ENCODE measurements around the gene GSTM5.
"Not testable (repeated sequence)": the region's sequence is repeated elsewhere in the genome, so short reads cannot be mapped to it uniquely, and the experiment has no call there.

GSTM5 gene

DNA sequence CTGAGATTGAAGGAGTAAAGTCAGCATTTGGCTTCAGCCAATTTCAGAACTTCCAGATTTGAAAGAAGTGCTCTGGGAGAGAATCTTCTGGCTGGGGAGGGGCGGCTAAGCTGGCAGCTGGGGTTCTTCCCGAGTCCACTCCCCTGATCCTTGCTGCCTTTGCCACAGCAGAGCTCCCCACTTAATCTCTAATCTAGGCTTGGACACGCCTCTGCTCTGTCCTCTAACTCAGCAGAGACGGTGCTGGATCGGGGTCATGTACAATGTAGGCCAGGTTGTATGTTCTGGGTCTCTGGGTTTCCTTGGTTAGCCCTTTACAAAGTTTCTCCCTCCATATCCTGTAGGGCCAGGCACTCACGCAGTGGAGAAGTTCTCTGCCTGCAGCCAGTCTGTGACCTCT lies 38.9 kb downstream of the GSTM5 start:
- Histone ChIP-seq H2BK12ac (ENCODE audit: low read length) (no peak overlapping the region), H3K9ac (ENCODE audit: low read depth, low read length, poor library complexity) (no peak overlapping the region), H2BK120ac (ENCODE audit: low read depth, low read length) (no peak overlapping the region), H2AK5ac (ENCODE audit: low read depth, low read length) (no peak overlapping the region), H2BK15ac (ENCODE audit: low read length) (no peak overlapping the region), H3K18ac (ENCODE audit: low read length) (no peak overlapping the region), H3K79me1 (ENCODE audit: low read depth, low read length) (no peaks in the 10 kb centered on the region), H3K27me3 (ENCODE audit: control insufficient read depth in 3 of 3, insufficient read depth in 3 of 3, low read depth in 1 of 3, low read length in 3 of 3) (peaks cover 0 to 60% (median 2%) of the 10 kb centered on the region in 3 experiments), H3K27ac (replicated peaks; ENCODE audit: low read length) (no peak overlapping the region), H3K4ac (ENCODE audit: low read length) (no peak overlapping the region), H3K4me1 (ENCODE audit: control insufficient read depth in 2 of 2, insufficient read depth in 1 of 2, low read depth in 1 of 2, low read length in 2 of 2) (peaks cover 0 to 2% of the 10 kb centered on the region in 2 donors), H3K14ac (ENCODE audit: low read length) (no peak overlapping the region), H3K23ac (ENCODE audit: low read depth, low read length, poor library complexity) (no peak overlapping the region), H2BK5ac (ENCODE audit: low read length) (no peak overlapping the region), H3K36me3 (replicated peaks in 1 of 2; ENCODE audit: control insufficient read depth in 2 of 2, insufficient read depth in 2 of 2, low read length in 2 of 2) (no peaks in the 10 kb centered on the region), H3K9me3 (replicated peaks in 1 of 2; ENCODE audit: control insufficient read depth in 2 of 2, insufficient read depth in 1 of 2, low read depth in 1 of 2, low read length in 2 of 2) (peaks cover 4% of the 10 kb centered on the region in 2 donors), H4K8ac (ENCODE audit: low read depth, low read length) (no peak overlapping the region), H4K91ac (ENCODE audit: low read depth, low read length, poor library complexity) (no peak overlapping the region), H2AFZ (ENCODE audit: low read length) (no peak overlapping the region), H3K4me2 (ENCODE audit: insufficient read depth, low read length, poor library complexity, severe bottlenecking) (no peak overlapping the region), H3K4me3 (ENCODE audit: low read length in 2 of 2) (no peak overlapping the region)
- DNase-seq (ENCODE audit: low spot score), result no peak
- WGBS, 2 donors (ENCODE audit: extremely low coverage in 2 of 2, insufficient read length in 2 of 2, insufficient replicate concordance in 1 of 2), result no CpG with 5 or more reads among the region's 6 CpGs

DNA sequence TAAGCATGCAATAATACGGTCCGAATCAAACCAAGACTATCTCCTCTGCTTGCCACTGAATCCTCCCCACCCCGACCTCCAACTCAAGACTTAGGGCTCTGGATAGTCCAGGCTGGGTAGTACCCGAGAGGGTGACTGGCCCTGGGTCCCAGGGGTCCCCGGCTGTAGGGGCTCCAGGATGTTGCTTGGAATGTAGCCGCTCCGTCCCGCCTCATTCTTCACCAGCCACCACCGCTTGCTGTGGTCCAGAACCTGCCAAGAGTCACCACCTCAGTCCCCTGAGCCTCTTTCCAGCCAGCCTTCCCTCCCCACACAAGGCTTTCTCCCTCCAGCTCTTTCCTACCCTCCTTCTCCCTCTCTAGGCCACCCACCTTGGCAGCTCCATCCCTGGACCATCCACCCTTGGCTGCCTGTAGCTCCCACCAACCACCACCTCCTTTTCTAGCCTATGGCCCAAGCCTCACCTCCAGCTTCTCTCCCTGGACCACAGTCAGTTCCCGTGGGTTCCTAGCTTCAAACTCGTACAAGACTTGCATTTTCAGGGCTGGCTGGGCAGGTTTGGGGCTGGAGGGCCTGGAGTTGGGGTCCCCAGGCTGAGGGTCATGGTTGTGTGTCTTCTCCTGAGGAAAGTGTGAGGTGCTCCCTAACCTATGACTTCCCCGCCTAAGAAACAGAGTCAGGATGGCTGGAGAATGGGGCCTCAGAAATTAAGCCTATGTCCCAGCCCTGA lies 39.6 kb downstream of the GSTM5 start:
- H3K9ac ChIP-seq (ENCODE audit: low read depth, low read length, poor library complexity), result no peak overlapping the region
- peak overlapping the region in 1 of 2 donors; percentile 47 for H3K4me3 ChIP-seq (ENCODE audit: low read length in 2 of 2)
- no peak overlapping the region for H2AFZ ChIP-seq (ENCODE audit: low read length)
- H3K4me1 ChIP-seq (ENCODE audit: control insufficient read depth in 2 of 2, insufficient read depth in 1 of 2, low read depth in 1 of 2, low read length in 2 of 2), result peaks cover 0 to 2% of the 10 kb centered on the region in 2 donors
- no peak overlapping the region for H3K23ac ChIP-seq (ENCODE audit: low read depth, low read length, poor library complexity)
- no peak overlapping the region for H2BK15ac ChIP-seq (ENCODE audit: low read length)
- H3K4me2 ChIP-seq (ENCODE audit: insufficient read depth, low read length, poor library complexity, severe bottlenecking), result no peak overlapping the region
- no peak overlapping the region for H3K18ac ChIP-seq (ENCODE audit: low read length)
- H3K4ac ChIP-seq (ENCODE audit: low read length), result no peak overlapping the region
- peaks cover 4% of the 10 kb centered on the region in 2 donors for H3K9me3 ChIP-seq (replicated peaks in 1 of 2; ENCODE audit: control insufficient read depth in 2 of 2, insufficient read depth in 1 of 2, low read depth in 1 of 2, low read length in 2 of 2)
- no CpG with 5 or more reads among the region's 12 CpGs for WGBS, 2 donors (ENCODE audit: extremely low coverage in 2 of 2, insufficient read length in 2 of 2, insufficient replicate concordance in 1 of 2)
- peaks cover 0 to 60% (median 2%) of the 10 kb centered on the region in 3 experiments for H3K27me3 ChIP-seq (ENCODE audit: control insufficient read depth in 3 of 3, insufficient read depth in 3 of 3, low read depth in 1 of 3, low read length in 3 of 3)
- H2BK12ac ChIP-seq (ENCODE audit: low read length), result no peak overlapping the region
- peak overlapping the region; percentile 68 for H2AK5ac ChIP-seq (ENCODE audit: low read depth, low read length)
- H3K79me1 ChIP-seq (ENCODE audit: low read depth, low read length), result no peaks in the 10 kb centered on the region
- H3K27ac ChIP-seq (replicated peaks; ENCODE audit: low read length), result no peak overlapping the region
- DNase-seq (ENCODE audit: low spot score), result no peak
- H3K36me3 ChIP-seq (replicated peaks in 1 of 2; ENCODE audit: control insufficient read depth in 2 of 2, insufficient read depth in 2 of 2, low read length in 2 of 2), result no peaks in the 10 kb centered on the region
- H2BK120ac ChIP-seq (ENCODE audit: low read depth, low read length), result no peak overlapping the region
- no peak overlapping the region for H4K8ac ChIP-seq (ENCODE audit: low read depth, low read length)
- H3K14ac ChIP-seq (ENCODE audit: low read length), result no peak overlapping the region
- no peak overlapping the region for H2BK5ac ChIP-seq (ENCODE audit: low read length)
- no peak overlapping the region for H4K91ac ChIP-seq (ENCODE audit: low read depth, low read length, poor library complexity)

DNA sequence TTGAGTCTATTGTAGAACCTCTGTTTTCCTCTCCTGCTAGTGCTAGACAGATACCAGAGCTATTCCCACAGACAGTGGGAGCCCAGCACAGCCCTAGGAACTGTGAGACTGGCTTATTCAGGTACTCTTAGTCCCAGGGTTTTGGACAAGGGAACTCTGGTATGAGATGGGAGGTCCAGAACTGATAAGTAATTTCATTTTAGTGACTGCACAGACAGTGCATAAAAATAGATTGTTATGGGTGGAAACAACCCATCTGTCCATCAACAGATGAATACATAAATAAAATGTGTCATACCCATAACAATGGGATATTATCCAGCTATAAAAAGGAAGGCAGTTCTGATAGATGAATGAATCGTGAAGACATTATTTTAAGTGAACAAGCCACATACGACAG lies 42.7 kb downstream of the GSTM5 start:
- H3K27ac ChIP-seq (replicated peaks; ENCODE audit: low read length), result no peak overlapping the region
- no peak overlapping the region for H3K23ac ChIP-seq (ENCODE audit: low read depth, low read length, poor library complexity)
- H3K18ac ChIP-seq (ENCODE audit: low read length), result no peak overlapping the region
- H2AK5ac ChIP-seq (ENCODE audit: low read depth, low read length), result no peak overlapping the region
- H3K4ac ChIP-seq (ENCODE audit: low read length), result no peak overlapping the region
- H3K4me3 ChIP-seq (ENCODE audit: low read length in 2 of 2), result no peak overlapping the region
- H4K91ac ChIP-seq (ENCODE audit: low read depth, low read length, poor library complexity), result no peak overlapping the region
- no peak overlapping the region for H2BK15ac ChIP-seq (ENCODE audit: low read length)
- peaks cover 0 to 55% (median 2%) of the 10 kb centered on the region in 3 experiments for H3K27me3 ChIP-seq (ENCODE audit: control insufficient read depth in 3 of 3, insufficient read depth in 3 of 3, low read depth in 1 of 3, low read length in 3 of 3)
- H3K79me1 ChIP-seq (ENCODE audit: low read depth, low read length), result no peaks in the 10 kb centered on the region
- H3K9ac ChIP-seq (ENCODE audit: low read depth, low read length, poor library complexity), result no peak overlapping the region
- H2BK120ac ChIP-seq (ENCODE audit: low read depth, low read length), result no peak overlapping the region
- no peak overlapping the region for H3K14ac ChIP-seq (ENCODE audit: low read length)
- DNase-seq (ENCODE audit: low spot score), result no peak
- H4K8ac ChIP-seq (ENCODE audit: low read depth, low read length), result no peak overlapping the region
- WGBS, 2 donors (ENCODE audit: extremely low coverage in 2 of 2, insufficient read length in 2 of 2, insufficient replicate concordance in 1 of 2), result no CpG with 5 or more reads among the region's 2 CpGs
- peaks cover 0 to 2% of the 10 kb centered on the region in 2 donors for H3K9me3 ChIP-seq (replicated peaks in 1 of 2; ENCODE audit: control insufficient read depth in 2 of 2, insufficient read depth in 1 of 2, low read depth in 1 of 2, low read length in 2 of 2)
- H2BK12ac ChIP-seq (ENCODE audit: low read length), result no peak overlapping the region
- H3K36me3 ChIP-seq (replicated peaks in 1 of 2; ENCODE audit: control insufficient read depth in 2 of 2, insufficient read depth in 2 of 2, low read length in 2 of 2), result no peaks in the 10 kb centered on the region
- peaks cover 0 to 2% of the 10 kb centered on the region in 2 donors for H3K4me1 ChIP-seq (ENCODE audit: control insufficient read depth in 2 of 2, insufficient read depth in 1 of 2, low read depth in 1 of 2, low read length in 2 of 2)
- no peak overlapping the region for H2AFZ ChIP-seq (ENCODE audit: low read length)
- no peak overlapping the region for H3K4me2 ChIP-seq (ENCODE audit: insufficient read depth, low read length, poor library complexity, severe bottlenecking)
- H2BK5ac ChIP-seq (ENCODE audit: low read length), result no peak overlapping the region

DNA sequence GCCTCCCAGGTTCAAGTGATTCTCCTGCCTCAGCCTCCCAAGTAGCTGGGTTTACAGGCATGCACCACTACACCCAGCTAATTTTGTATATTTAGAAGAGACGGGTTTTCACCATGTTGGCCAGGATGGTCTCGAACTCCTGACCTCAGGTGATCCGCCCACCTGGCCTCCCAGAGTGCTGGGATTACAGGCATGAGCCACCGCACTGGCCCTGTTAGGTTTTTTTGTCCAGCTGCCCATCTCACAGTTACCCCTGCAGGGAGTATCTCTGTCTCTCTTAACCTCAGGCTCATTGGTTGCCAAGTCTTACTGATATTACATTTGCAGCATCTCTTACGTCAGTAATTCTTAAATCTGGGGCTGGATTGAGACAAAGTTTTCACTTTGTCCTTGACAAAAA lies 44.3 kb downstream of the GSTM5 start:
- H3K4ac ChIP-seq (ENCODE audit: low read length); H2AFZ ChIP-seq (ENCODE audit: low read length); H3K79me1 ChIP-seq (ENCODE audit: low read depth, low read length); H3K36me3 ChIP-seq (replicated peaks in 1 of 2; ENCODE audit: control insufficient read depth in 2 of 2, insufficient read depth in 2 of 2, low read length in 2 of 2); H3K4me3 ChIP-seq (ENCODE audit: low read length in 2 of 2); H2AK5ac ChIP-seq (ENCODE audit: low read depth, low read length); H2BK15ac ChIP-seq (ENCODE audit: low read length); H4K8ac ChIP-seq (ENCODE audit: low read depth, low read length); H3K18ac ChIP-seq (ENCODE audit: low read length); DNase-seq (ENCODE audit: low spot score); H3K4me1 ChIP-seq (ENCODE audit: control insufficient read depth in 2 of 2, insufficient read depth in 1 of 2, low read depth in 1 of 2, low read length in 2 of 2); H2BK120ac ChIP-seq (ENCODE audit: low read depth, low read length); H4K91ac ChIP-seq (ENCODE audit: low read depth, low read length, poor library complexity); H3K9me3 ChIP-seq (replicated peaks in 1 of 2; ENCODE audit: control insufficient read depth in 2 of 2, insufficient read depth in 1 of 2, low read depth in 1 of 2, low read length in 2 of 2); H3K4me2 ChIP-seq (ENCODE audit: insufficient read depth, low read length, poor library complexity, severe bottlenecking); H3K23ac ChIP-seq (ENCODE audit: low read depth, low read length, poor library complexity); H3K27ac ChIP-seq (replicated peaks; ENCODE audit: low read length); H2BK5ac ChIP-seq (ENCODE audit: low read length); H3K14ac ChIP-seq (ENCODE audit: low read length); H2BK12ac ChIP-seq (ENCODE audit: low read length); H3K9ac ChIP-seq (ENCODE audit: low read depth, low read length, poor library complexity): not testable (repeated sequence)
- peaks cover 0 to 40% (median 2%) of the 10 kb centered on the region in 3 experiments for H3K27me3 ChIP-seq (ENCODE audit: control insufficient read depth in 3 of 3, insufficient read depth in 3 of 3, low read depth in 1 of 3, low read length in 3 of 3)
- no CpG with 5 or more reads among the region's 5 CpGs for WGBS, 2 donors (ENCODE audit: extremely low coverage in 2 of 2, insufficient read length in 2 of 2, insufficient replicate concordance in 1 of 2)

All from neuronal stem cell (in vitro differentiated cells).